DND-41 (cell line): ENCODE results near the gene TTLL3.
"Not testable (repeated sequence)": the region's sequence is repeated elsewhere in the genome, so short reads cannot be mapped to it uniquely, and the experiment has no call there.

ENCODE experiments used
- EZH2 ChIP-seq: IDR thresholded peaks from 3 replicates; pipeline ENCODE4 v1.6.1; 2012; ENCODE audit warnings: borderline replicate concordance, low read depth, mild to moderate bottlenecking, moderate library complexity, low read length, inconsistent platforms; ENCODE audit not compliant: severe bottlenecking
- TF ChIP-seq, protein P1 (sequence below): IDR thresholded peaks from 2 replicates; pipeline ENCODE4 v1.5.1; 2012; ENCODE audit warnings: borderline replicate concordance, low read length, moderate library complexity, mild to moderate bottlenecking; ENCODE audit not compliant: poor library complexity, severe bottlenecking; ENCODE audit errors: extremely low read depth

DNA sequence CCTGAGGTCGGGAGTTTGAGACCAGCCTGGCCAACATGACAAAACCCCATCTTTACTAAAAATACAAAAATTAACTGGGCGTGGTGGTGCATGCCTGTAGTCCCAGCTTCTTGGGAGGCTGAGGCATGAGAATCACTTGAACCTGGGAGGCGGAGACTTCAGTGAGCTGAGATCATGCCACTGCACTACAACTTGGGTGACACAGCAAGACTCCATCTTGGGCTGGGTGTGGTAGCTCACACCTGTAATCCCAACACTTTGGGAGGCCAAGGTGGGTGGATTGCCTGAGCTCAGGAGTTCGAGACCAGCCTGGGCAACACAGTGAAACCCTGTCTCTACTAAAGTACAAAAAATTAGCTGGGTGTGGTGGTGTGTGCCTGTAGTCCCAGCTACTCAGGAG lies 66.2 kb downstream of the TTLL3 start:
- TF ChIP-seq, protein P1, sequence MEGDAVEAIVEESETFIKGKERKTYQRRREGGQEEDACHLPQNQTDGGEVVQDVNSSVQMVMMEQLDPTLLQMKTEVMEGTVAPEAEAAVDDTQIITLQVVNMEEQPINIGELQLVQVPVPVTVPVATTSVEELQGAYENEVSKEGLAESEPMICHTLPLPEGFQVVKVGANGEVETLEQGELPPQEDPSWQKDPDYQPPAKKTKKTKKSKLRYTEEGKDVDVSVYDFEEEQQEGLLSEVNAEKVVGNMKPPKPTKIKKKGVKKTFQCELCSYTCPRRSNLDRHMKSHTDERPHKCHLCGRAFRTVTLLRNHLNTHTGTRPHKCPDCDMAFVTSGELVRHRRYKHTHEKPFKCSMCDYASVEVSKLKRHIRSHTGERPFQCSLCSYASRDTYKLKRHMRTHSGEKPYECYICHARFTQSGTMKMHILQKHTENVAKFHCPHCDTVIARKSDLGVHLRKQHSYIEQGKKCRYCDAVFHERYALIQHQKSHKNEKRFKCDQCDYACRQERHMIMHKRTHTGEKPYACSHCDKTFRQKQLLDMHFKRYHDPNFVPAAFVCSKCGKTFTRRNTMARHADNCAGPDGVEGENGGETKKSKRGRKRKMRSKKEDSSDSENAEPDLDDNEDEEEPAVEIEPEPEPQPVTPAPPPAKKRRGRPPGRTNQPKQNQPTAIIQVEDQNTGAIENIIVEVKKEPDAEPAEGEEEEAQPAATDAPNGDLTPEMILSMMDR: not testable (repeated sequence)
- not testable (repeated sequence) for TF ChIP-seq EZH2
